GM19397 (cell line): ENCODE measurements around the gene TEX53.

Source experiments
- ATAC-seq: cut with Tn5 transposase; IDR thresholded peaks from one replicate; pipeline ENCODE4 v1.9.1; 2021; ENCODE audit warnings: mild to moderate bottlenecking, moderate library complexity; ENCODE audit not compliant: unreplicated experiment

TEX53 gene

DNA sequence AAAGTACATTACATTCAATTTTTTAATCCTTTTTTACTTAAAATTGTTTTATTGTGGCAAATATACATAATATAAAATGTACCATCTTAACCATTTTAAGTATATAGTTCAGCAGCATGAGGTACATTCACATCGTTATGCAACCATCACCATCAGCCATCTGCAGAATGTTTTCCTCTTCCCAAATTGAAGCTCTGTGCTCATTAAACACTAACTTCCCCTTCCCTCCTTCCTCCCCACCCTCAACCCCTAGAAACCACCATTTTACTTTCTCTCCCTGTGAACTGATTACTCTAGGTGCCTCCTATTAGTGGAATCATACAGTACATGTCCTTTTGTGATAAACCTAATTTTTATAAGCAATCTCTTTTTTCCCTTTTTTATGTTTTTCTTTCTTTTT, 15.6 kb downstream of the TEX53 start:
- no peak for ATAC-seq

DNA sequence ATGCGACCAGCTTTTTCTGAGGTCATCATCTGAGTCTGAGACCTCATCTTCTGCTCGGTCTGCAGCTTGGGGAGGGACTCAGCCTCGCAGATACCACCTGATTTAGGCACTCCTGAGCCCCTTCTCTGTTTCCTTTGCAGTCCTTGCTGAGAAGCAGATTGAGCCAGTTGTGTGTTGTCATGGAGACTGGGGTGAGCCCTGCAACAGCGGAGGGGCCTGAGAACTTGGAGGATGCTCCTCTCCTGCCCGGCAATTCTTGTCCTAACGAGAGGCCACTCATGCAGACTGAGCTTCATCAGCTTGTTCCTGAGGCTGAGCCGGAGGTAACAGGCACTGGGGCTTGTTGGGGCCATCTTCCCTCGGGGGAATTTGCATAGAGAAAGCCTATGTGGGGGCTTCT, 19.2 kb downstream of the TEX53 start:
- ATAC-seq = no peak

DNA sequence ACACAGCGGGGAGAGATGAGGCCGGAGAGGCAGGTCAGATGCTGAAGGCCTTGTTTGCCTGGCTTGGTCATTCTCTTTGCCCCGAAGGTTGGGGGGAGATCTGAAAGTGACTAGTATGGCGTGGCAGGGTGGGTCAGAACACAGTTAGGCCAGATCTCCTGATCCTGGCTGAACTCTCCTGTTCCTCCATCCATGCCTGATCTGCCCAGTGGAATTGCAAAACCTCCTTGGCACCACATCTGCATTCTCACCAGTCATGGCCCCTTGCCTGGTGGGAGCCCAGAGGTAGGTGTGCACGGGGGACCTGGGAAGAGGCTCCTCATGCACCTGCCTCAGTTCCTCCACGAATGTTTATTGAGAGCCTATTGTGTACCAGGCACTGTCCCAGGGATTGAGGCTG, 23.2 kb downstream of the TEX53 start:
- ATAC-seq = no peak

DNA sequence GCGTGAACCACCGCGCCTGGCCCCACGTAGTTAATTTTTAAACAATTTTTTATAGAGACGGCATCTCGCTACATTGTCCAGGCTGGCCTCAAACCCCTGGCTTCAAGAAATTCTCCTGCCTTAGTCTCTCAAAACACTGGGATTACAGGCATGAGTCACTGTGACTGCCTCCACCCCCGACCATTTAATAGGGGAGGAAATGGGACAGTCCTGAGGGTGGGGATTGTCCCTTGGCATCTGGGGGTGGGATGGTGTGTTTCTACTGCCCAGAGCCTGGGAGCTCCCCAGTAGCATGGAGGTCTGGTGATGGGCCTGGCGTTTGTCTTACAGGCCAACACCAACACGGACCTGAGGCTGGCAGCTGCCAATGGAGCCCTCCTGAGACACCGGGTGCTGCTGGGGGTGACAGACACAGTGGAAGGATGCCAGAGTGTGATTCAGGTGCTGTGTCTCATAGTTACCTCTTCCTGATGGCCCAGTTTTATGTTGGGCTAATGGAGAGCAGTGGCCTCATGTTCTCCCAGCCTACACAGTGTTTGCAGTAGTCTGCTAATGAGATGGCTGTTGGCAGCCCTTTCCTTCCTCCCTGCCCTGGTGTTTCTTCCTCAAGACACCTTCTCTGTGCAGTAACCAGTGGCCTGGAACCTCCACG, 24.0 kb downstream of the TEX53 start:
- ATAC-seq = no peak

DNA sequence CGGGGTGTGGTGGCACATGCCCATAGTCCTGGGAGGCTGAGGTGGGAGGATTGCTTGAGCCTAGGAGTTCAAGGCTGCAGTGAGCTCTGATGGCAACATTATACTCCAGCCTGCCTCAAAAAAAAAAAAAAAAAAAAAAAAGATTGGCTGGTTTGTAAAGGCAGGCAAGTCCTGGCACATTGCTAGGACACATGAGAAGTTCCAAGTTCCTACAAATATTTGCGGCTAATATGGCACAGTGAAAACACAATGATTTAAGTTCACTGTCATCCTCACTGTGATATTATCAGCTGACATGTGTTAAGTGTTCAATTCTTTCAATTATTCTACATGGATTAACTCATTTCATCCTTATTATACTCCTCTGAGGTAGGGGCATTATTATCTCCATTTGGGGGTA, 26.4 kb downstream of the TEX53 start:
- no peak for ATAC-seq

DNA sequence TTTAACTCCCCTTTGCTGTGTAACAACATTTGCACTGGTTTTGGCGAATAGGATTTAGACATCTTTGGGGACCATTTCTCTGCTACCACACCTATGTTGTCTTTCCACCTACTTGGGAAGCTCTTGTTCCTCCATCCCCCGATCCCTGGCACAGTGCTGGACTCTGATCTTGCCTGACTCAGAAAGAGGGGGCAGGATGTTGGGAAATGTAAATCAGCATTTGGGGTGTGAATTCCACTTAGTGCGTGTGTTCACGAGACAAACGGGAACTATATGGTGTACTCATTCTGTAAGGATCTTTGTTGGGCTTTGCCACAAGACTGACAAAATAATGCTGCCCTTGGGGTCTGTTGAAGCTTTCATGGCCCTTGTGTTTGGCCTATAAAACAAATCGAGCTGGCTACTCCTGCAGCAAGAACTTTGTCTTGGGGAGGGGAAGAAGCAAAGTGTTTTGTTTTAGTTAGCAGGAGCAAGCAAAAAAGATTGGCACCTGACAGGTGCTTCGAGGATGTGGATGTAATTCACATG, 28.0 kb downstream of the TEX53 start:
- ATAC-seq = no peak

DNA sequence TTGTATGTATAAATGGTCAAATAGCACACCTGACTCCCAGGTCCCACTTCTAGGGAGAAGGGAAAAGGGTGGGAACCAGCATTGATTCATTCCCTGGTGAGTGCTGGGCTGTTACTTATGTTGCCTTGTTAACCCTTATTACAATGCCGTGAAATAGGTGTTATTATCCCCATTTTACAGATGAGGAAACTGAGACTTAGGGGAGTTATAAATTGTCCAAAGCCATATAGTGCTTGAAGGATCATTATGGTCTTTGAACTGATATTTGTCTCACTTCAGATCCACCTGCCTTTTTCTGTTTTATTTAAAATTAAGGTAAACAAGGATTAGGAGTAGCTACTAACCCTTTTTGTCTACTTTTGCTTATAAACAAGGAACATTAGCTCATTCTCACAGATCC, 30.1 kb downstream of the TEX53 start:
- ATAC-seq = no peak

DNA sequence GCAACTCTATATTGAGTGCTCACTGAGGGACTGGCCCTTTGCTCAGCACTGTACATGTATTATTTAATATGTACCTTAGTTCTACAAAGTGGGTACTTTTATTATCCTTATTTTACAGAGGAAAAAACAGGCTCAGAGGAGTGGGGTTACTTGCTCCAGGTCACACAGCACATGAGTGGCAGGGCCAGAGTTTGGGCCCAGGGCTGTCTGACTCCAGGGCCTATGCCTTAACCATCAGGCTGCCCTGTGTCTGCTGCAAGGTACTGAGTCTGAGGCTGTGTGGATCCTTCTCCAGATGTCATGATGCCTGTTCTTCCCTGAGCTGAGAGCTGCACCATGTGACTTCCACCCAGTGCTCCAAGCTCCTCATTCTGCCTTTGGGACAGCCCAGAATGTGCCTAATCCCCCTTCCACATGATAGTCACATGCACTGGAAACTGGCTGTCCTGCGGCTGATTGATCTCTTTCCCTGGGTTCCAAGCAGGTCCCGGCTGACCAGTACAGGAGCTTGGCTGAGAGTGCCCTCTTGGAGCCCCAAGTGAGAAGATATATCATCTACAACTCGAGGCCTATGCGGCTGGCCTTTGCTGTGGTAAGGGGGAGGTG, 31.1 kb downstream of the TEX53 start:
- ATAC-seq = no peak

DNA sequence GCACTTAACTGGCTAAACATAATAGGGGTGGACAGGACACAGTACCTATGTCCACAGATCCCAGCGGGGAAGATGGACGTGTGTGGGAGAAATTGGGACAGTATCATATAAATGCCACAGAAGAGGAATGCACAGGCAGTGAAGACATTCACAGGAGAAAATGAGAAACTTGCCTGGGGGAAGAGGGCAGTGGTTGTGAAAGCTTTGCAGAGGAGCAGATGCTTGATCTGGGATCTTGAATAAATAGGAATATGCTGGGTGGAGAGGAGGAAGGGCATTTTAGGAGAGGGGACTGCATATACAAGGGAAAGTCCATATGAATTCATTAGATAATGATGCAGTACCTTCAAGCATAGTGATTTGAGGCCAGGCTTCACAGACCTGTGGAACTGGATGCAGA, 32.9 kb downstream of the TEX53 start:
- no peak for ATAC-seq

DNA sequence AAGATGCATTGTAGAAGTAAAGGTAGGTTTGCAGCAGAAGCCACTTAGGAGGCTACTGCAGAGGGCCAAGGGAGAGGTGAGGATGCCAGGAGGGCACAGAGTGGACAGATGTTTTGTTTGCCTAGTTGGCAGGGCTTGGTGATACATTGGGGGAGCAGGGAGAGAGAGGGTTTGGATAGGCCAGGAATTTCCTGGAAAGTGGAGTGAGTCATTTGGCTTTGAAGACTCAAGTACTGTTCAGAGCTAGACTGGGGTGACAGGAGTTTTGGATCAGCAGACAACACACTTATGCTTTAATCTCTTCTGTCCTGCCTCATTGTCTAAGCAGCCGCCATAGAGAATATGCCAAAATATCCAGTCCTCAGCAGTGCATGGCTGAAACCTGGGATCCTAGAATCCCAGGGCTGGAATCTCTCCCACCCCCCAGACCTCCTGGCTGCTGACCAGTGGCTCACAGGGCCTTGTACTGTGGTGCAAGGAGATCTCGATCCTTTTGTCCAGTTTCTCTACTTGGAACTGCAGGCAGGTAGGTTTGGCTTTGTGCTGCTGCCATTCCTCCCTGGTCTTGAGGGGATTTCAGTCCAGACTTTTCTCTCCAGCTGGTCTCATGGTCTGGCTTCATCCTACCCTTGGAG, 35.5 kb downstream of the TEX53 start:
- ATAC-seq = no peak

DNA sequence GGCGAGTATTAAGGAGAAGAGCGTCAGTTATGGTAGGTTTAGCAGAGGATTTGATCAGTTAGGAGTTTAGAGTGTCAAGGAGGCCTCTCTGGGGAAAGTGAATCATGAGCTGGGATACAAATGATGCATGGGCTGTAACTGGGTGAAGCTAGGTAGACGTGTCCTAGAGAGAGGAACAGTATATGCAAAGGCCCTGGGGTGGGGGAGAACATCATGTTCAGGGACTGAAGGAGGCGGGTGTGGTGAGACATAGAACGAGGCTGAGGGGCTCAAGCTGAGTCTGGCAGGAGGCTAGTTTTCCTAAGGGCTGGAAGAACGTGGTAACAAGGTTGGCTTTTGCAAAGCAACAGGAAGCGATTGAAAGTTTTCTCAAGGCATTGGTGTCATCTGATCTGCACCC, 36.0 kb downstream of the TEX53 start:
- no peak for ATAC-seq

DNA sequence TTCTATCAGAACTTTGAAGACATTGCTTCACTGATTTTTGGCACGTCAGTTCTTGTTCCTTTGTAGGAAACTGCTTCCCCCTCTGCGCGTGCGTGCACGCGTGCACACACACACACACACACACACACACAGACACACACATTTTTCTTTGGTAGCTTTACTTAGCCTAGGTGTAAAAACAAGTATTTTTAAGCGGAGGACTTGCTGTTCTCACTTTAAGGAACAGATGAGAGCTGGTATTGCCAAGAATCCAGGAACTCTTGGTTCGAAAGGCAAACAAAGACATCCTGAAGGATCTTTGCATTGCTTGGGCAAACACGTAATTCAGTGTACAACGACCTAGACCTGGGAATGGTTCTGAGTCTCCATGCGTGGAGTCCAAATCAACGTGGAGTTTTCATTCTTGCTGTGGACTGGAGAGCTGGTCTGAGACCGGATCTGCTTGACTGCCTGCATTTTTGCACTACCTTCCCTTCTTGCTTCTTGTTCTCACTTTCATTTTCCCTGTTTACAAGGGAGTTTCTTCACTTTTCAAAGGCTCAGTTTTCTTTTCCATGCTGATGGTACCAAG, 38.3 kb downstream of the TEX53 start:
- no peak for ATAC-seq

DNA sequence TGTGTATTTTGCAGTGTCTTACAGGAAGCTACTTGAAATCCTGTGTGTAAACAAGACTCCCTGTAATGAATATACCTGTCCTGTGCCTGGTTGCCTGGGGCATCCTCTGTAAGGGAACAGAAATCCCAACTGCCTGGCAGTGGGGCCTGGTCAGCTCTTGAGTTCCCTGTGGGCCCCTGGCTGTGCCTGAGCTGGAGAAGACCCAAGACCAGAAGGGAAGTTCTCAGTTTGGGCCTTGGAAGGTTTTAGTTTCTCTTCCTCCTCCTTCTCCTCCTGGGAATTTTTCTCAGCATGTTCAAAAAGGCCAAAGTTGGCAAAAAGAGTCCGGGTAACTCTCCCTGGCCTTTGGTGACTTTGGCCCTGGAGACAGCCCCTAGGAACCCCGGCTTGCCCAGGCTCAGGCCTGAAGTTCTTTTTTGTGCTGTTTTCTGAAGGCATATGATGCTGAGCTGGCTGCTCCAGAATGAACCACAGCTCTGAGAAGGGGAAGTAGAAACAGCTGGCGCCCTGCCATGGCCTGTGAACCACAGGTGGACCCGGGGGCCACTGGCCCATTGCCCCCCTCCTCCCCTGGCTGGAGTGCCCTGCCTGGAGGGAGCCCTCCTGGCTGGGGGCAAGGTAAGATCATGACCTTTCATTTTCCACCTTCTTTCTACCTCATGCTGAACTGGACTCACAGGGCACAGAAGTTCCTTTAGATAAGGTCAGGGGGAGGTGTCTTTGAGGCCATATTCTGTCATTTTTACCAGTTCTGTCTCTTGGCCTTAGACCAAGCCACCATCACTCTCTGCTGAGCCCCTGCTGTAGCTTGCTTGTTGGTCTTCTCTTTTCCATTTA, 40.7 kb downstream of the TEX53 start:
- peak; percentile 70 for ATAC-seq

DNA sequence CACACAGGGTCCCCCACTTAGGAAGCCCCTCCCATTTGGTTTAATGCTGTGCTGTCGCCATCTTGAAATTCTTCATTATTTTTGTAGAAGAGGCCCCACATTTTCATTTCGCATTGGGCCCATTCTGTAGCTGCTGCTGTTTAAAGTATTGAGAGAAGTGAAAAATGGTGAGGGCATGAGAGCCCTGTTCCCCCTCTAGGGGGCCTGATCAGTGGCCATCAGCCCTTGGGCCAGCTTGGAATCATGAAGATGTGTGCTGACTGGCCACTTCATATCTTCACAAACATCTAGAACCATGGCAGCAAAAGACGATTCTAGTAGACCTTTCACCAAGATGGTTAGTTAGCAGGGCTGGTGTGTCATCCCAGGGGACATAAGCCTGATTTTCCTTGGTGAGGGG, 43.2 kb downstream of the TEX53 start:
- ATAC-seq = no peak

DNA sequence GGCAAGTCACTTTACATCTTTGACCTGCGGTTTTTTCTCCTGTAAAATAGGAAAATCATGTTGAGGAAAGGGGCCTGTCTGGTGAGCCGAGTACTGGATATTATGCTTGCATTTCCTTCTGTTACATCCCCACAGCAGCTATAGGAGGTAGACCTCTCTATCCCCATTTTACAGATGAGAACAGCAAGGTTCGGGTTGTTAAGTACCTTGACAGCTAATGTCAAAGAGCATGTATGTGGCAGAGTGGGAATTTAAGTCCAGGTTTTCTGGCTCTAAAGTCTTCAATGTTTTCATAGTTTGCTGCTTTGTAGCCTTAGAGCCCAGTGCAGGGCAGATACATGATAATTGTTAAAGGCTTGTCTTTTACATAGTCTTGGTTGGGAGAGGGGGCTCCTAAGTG, 43.7 kb downstream of the TEX53 start:
- ATAC-seq = no peak

DNA sequence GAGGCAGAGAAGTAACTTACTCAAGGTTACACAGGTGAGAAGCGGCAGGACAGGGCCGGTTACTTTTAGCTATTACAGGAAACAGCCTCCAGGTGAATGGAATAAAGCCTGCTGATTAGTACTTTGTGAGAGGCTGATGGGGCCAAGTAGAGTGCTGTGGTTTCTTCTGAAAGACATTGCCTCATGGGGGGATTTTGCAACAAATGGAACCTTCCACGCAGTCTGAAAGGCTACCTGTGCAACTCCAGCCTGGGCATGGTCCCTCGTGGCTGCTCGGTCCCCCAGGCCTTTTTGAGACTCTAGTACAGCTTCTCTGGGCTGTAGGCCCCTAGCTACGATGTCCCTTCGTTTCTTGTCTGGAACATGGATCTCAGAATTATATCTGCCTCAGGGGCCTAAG, 44.5 kb downstream of the TEX53 start:
- no peak for ATAC-seq

DNA sequence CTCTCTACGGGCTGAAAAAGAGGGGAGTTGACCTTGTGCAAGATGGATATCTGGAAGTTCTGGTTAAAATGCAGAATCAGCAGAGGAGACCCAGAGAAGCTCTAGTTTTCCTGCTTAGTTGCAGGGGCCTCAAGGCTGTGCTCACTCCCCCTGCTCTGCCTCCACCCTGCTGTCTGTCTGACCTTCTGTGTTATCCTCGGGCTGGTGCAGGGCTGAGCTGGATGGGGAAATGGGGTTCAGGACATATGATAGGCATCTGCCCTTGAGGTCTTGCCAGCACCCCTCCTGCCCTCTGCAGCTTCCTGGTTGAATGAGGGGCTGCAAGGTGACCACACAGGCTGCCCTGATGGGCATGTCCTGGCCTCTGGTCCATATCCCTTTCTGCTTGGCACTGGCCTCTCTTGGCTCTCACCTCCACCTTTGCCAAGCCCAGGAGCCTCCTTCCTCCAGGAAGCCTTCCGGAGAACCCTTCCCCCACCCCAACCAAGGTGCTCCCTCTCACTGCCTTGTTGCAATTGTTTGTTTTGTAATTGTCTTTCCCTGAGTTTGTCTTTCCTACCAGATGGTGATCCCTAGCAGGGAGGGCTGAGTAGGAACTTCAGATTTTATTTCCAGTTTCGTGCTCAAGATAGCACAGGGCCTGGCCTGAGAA, 45.2 kb downstream of the TEX53 start:
- no peak for ATAC-seq

DNA sequence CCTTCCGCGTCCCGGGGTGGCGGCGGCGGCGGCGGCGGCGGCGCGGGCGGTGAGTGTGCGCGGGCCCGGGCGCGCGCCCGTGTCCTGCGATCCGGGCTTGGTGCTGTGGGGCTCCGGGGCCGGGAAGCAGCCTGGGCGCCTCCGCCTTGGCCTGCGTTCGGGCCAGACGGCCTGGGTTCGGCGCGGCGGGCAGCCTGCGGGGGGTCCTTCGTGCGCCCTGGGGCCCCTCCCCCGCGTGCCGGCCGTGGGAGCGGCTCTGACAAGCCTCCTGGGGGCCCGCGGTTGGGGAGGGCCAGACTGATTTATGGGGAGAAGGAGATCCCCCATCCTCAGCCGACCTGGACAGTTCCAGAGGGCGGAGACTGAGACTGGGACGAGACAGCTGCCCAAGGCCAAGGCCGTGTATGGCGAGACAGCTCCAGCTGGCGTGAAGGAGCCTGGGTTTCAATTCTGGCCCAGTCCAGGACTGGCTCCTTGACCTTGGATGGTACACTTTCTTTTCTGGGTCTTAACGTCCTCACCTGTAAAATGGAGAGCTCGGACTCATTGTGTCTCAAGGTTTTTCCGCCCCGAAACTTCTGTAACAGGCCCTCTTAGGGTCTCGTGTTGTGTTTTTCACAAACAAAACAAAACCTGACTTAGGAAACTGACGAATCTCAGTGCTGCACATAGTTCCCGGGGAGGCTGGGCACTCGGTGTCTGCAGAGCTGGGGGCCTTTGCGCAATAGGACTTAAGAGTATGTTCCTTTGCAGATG, 45.9 kb downstream of the TEX53 start:
- peak; percentile 51 for ATAC-seq

DNA sequence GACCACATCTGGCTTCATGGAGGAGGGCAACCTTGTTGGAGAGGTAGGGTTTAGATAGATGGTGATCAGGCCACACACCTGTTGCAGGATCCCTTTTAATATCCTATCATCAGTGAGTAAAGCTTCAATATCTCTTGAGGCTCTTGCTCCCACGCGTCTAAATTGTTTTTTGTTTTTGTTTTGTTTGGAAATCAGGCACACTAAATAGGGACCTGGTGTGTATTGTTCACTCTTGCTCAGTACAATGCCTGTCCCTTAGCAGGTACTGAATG, 49.1 kb downstream of the TEX53 start:
- no peak for ATAC-seq
